WTC11 (cell line): ENCODE data around the gene GINS1.

Source experiments
- CBFB ChIP-seq: sonication (generic); formaldehyde crosslinking; IDR thresholded peaks from 2 replicates; pipeline ENCODE4 v1.8.1; 2022; ENCODE audit warnings: mild to moderate bottlenecking, low read depth, missing genetic modification reagents
- CREM ChIP-seq: sonication (generic); formaldehyde crosslinking; IDR thresholded peaks from 2 replicates; pipeline ENCODE4 v1.8.1; 2022; ENCODE audit warnings: mild to moderate bottlenecking, missing genetic modification reagents, moderate library complexity
- CTCF ChIP-seq: fragments of 200-600 bp; IDR thresholded peaks from 2 replicates; pipeline ENCODE4 v1.8.0; 2022; ENCODE audit warnings: antibody characterized with exemption
- IRF1 ChIP-seq: sonication (generic); formaldehyde crosslinking; IDR thresholded peaks from 2 replicates; pipeline ENCODE4 v1.8.0; 2023; ENCODE audit warnings: missing genetic modification reagents
- JUN ChIP-seq: sonication (generic); formaldehyde crosslinking; IDR thresholded peaks from 2 replicates; pipeline ENCODE4 v1.8.0; 2023; ENCODE audit warnings: mild to moderate bottlenecking, missing genetic modification reagents
- KAT7 ChIP-seq: sonication (generic); formaldehyde crosslinking; IDR thresholded peaks from 2 replicates; pipeline ENCODE4 v1.8.1; 2023; ENCODE audit warnings: missing genetic modification reagents, mild to moderate bottlenecking, borderline replicate concordance
- NFE2L1 ChIP-seq: sonication (generic); formaldehyde crosslinking; IDR thresholded peaks from 2 replicates; pipeline ENCODE4 v1.8.1; 2023; ENCODE audit warnings: missing genetic modification reagents
- NR3C1 ChIP-seq: sonication (generic); formaldehyde crosslinking; conservative IDR thresholded peaks from 2 replicates; pipeline ENCODE4 v1.8.1; 2023; ENCODE audit warnings: low read depth, mild to moderate bottlenecking, missing genetic modification reagents
- SP1 ChIP-seq: sonication (generic); formaldehyde crosslinking; conservative IDR thresholded peaks from 2 replicates; pipeline ENCODE4 v1.8.1; 2022; ENCODE audit warnings: missing genetic modification reagents
- ZNF281 ChIP-seq: sonication (generic); formaldehyde crosslinking; IDR thresholded peaks from 2 replicates; pipeline ENCODE4 v1.8.0; 2023; ENCODE audit warnings: mild to moderate bottlenecking, missing genetic modification reagents
- ZNF512 ChIP-seq: sonication (generic); formaldehyde crosslinking; IDR thresholded peaks from 2 replicates; pipeline ENCODE4 v1.8.1; 2022; ENCODE audit warnings: missing genetic modification reagents, borderline replicate concordance
- TF ChIP-seq, protein P1 (sequence below): sonication (generic); formaldehyde crosslinking; IDR thresholded peaks from 2 replicates; pipeline ENCODE4 v1.8.0; 2022; ENCODE audit warnings: mild to moderate bottlenecking, missing genetic modification reagents
- TF ChIP-seq, protein P2 (sequence below): sonication (generic); formaldehyde crosslinking; conservative IDR thresholded peaks from 2 replicates; pipeline ENCODE4 v1.8.1; 2022; ENCODE audit warnings: mild to moderate bottlenecking, missing genetic modification reagents

GRCh38 chr20:25487306-25487705 lies 79.8 kb downstream of the GINS1 start:
- no peak for TF ChIP-seq CTCF
- no peak for TF ChIP-seq IRF1 (CRISPR knock-in tag)
- no peak for TF ChIP-seq NFE2L1 (CRISPR knock-in tag)
- no peak for TF ChIP-seq ZNF512 (CRISPR knock-in tag)
- TF ChIP-seq ZNF281: no peak
- TF ChIP-seq CBFB (CRISPR knock-in tag): no peak
- no peak for TF ChIP-seq SP1 (CRISPR knock-in tag)
- TF ChIP-seq, protein P1, sequence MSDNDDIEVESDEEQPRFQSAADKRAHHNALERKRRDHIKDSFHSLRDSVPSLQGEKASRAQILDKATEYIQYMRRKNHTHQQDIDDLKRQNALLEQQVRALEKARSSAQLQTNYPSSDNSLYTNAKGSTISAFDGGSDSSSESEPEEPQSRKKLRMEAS: no peak
- no peak for TF ChIP-seq KAT7 (CRISPR knock-in tag)
- TF ChIP-seq CREM (CRISPR knock-in tag): no peak
- no peak for TF ChIP-seq NR3C1
- no peak for TF ChIP-seq JUN (CRISPR knock-in tag)
- TF ChIP-seq, protein P2, sequence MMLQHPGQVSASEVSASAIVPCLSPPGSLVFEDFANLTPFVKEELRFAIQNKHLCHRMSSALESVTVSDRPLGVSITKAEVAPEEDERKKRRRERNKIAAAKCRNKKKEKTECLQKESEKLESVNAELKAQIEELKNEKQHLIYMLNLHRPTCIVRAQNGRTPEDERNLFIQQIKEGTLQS (CRISPR knock-in tag): no peak
